Thymus (tissue), 11 donors: Measurements from ENCODE around the gene EEF1AKMT1. TPM values are rescaled to one million over a fixed set of nuclear protein-coding genes. Genes with fewer than 3 reads are reported as not detected.

ENCODE experiments used
- DNase-seq, 9 donors: peaks; one replicate each; pipeline ENCODE4 v3.0.0-alpha.2; 2013; ENCODE audit warnings: low spot score in 9 of 9, low read depth in 6 of 9, missing footprints in 1 of 9
- H3K27ac ChIP-seq, 2 donors: one replicate each; pipeline ENCODE4 v1.5.1; 2013; ENCODE audit warnings: control low read depth in 1 of 2, low read depth in 1 of 2, low read length in 1 of 2, mild to moderate bottlenecking in 1 of 2, moderate library complexity in 1 of 2
- H3K27me3 ChIP-seq, 2 donors: one replicate each; pipeline ENCODE4 v1.5.1; 2013; ENCODE audit warnings: low read length in 1 of 2; ENCODE audit not compliant: control insufficient read depth in 2 of 2, insufficient read depth in 1 of 2
- H3K36me3 ChIP-seq, 2 donors: one replicate each; pipeline ENCODE4 v1.5.1; 2013; ENCODE audit warnings: low read length in 1 of 2, mild to moderate bottlenecking in 1 of 2, moderate library complexity in 1 of 2; ENCODE audit not compliant: control insufficient read depth in 2 of 2, insufficient read depth in 2 of 2
- H3K4me1 ChIP-seq, 2 donors: one replicate each; pipeline ENCODE4 v1.5.1; 2013; ENCODE audit warnings: low read length in 2 of 2; ENCODE audit not compliant: control insufficient read depth in 2 of 2, insufficient read depth in 2 of 2
- H3K4me3 ChIP-seq, 2 donors: one replicate each; pipeline ENCODE4 v1.5.1; 2013; ENCODE audit warnings: low read length in 2 of 2, control low read depth in 1 of 2, mild to moderate bottlenecking in 1 of 2
- H3K9me3 ChIP-seq, 2 donors: one replicate each; pipeline ENCODE4 v1.5.1; 2013; ENCODE audit warnings: low read length in 1 of 2, mild to moderate bottlenecking in 1 of 2; ENCODE audit not compliant: control insufficient read depth in 2 of 2, insufficient read depth in 1 of 2
- WGBS: extraction: QIAGEN DNeasy Blood & Tissue Kit; methylation state at CpG from one replicate; pipeline ENCODE4 v1.1.7; 2013; 5-methylcytosine and 5-hydroxymethylcytosine counted together
- polyA plus RNA-seq: library from polyadenylated mRNA; stranded (reverse); fragments of 200-250 nt; gene quantifications from one replicate; pipeline ENCODE4 v1.2.3, GENCODE V29; 2013
- total RNA-seq: library from RNA; stranded (reverse); fragments of 120-200 nt; gene quantifications from one replicate; pipeline ENCODE4 v1.2.4, GENCODE V29; 2013
- donor health status: healthy.

Gene EEF1AKMT1
- total and polyA plus RNA-seq, 2 donors, result 13.4 TPM

DNA sequence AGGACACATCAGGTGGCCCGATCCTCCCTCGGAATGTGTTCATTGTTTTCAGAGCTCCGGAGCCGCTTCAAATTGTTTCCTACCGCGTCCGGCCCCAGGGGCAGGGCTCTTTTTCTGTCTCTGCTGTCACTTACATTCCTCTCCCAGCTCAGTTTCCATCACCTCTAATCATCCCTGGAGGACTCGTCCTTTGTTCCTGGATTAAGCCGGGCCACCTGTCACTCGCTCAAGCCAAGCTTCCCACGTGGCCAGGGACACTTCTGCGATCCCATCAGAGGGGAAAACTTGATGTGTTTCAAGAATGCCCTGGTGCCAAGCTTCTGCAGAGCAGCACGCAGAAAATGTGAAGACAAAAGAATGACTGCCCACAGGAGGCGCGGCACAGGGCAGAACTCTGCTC lies 56.8 kb downstream of the EEF1AKMT1 start:
- WGBS, result 94% methylated on average over 15 of the region's 15 CpGs
- no peaks in the 10 kb centered on the region for H3K36me3 ChIP-seq

DNA sequence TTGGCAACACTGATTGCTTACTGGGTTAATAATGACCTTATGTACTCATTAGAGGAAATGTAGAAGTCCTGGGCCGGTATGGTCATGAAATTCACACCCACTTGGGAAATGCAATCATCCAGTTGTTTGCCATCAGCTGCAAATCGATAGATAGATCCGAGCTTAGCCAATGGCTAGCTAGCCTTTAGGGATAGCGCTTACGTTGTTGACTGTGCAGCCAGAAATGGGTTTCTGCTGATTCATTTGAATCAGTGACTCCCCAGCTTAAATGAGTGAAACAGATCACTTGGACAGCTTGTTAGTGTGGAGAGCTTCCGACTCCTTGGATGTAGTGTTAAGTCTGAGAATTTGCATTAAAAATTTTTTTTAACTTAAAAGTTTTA lies 58.4 kb downstream of the EEF1AKMT1 start:
- 98% methylated on average over 6 of the region's 6 CpGs for WGBS
- Histone ChIP-seq H3K4me3 (no peak overlapping the region), H3K27me3 (peaks cover 0 to 5% of the 10 kb centered on the region in 2 donors), H3K27ac (no peak overlapping the region), H3K36me3 (no peaks in the 10 kb centered on the region), H3K4me1 (peaks cover 0 to 4% of the 10 kb centered on the region in 2 donors), H3K9me3 (no peaks in the 10 kb centered on the region)
- no peak for DNase-seq

More for the DNA sequence above, 56.8 kb downstream of the EEF1AKMT1 start:
- no peak overlapping the region for H3K27ac ChIP-seq
- peaks cover 0 to 6% of the 10 kb centered on the region in 2 donors for H3K9me3 ChIP-seq
- no peak overlapping the region for H3K4me3 ChIP-seq
- H3K4me1 ChIP-seq, result peaks cover 6 to 11% of the 10 kb centered on the region in 2 donors
- peaks cover 7 to 20% of the 10 kb centered on the region in 2 donors for H3K27me3 ChIP-seq
- DNase-seq, result no peak

DNA sequence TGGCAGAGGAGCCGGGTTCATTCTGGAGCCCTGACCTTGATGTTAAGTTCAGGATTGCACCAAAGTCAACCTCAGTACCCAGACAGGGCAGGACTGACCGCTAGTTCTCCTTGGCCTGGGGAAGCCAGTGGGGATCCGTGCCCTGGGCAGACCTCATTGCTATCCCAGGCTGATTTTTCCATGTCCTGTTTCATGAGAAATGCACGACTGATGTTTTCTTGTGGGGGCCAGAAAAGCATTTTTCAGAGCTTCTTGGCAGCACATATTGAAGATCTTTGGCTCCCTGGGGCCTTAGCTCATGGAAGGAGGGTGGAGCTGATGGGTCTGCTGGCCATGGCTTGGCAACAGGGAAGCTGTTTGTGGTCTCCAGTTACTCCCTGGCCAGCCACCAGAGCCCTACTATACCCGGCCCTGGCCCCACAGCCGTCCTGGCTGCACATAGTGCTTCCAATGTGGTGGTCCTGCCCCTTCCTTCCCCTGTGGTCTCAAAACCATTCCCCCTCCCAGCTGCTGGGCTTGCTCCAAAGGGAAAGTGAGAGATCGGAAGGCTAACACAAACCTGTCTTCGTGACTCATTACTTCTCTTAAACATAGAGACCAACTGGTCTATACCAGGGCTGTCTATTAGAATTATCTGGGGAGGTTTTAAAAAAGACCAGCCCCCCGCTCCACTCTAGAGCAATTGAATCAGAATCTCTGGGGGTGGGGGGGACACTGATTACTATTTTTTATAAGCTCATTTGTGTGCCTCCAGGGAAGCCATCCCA lies 59.0 kb downstream of the EEF1AKMT1 start:
- H3K27me3 ChIP-seq, result peaks cover 0 to 3% of the 10 kb centered on the region in 2 donors
- H3K4me3 ChIP-seq, result no peak overlapping the region
- H3K36me3 ChIP-seq, result no peaks in the 10 kb centered on the region
- H3K4me1 ChIP-seq, result peaks cover 0 to 4% of the 10 kb centered on the region in 2 donors
- H3K9me3 ChIP-seq, result no peaks in the 10 kb centered on the region
- H3K27ac ChIP-seq, result no peak overlapping the region
- DNase-seq, result no peak
- WGBS, result 84% methylated on average over 9 of the region's 9 CpGs

DNA sequence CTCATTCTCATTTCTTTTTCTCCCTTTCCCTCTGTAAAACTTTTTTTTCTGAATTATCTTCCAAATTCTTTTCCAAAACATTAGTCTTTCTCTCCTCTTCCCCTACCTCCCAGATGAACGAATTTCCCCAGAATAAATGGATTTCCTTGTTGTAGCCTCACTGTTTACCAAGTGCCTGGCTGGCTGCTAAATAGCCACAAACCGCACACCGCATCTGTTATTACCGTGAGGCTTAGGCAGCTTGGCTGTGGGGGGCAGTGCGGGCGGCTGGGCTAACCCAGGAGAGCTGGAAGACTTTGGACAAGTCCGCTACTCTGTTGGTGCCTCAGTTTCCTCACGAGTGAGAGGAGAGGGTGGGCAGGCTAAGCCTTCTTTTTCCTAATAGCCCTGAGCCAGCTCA lies 59.6 kb downstream of the EEF1AKMT1 start:
- no peak for DNase-seq
- peaks cover 0 to 4% of the 10 kb centered on the region in 2 donors for H3K4me1 ChIP-seq
- peaks cover 0 to 3% of the 10 kb centered on the region in 2 donors for H3K27me3 ChIP-seq
- 94% methylated on average over 8 of the region's 8 CpGs for WGBS
- H3K27ac ChIP-seq, result no peak overlapping the region
- no peaks in the 10 kb centered on the region for H3K9me3 ChIP-seq
- H3K36me3 ChIP-seq, result no peaks in the 10 kb centered on the region
- no peak overlapping the region for H3K4me3 ChIP-seq

DNA sequence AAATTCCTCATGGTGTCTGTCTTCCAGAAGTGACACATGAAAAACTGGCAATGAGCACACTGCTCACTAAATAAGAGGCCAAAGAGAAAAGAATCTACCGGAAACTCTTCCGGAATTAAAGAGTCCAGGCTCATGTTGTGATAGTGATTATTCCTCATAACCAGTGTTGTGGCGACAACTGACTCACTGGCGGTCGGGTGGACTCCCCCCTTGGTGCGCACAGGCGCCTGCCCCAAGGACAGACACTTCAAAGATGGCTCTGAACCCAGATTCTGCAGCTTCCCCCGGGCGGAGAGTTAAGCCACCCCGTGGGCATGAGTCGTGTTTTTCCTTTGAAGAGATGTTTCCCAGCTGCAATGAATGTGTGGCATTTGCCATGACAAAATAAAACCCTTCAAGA lies 60.0 kb downstream of the EEF1AKMT1 start:
- Histone ChIP-seq H3K4me1 (peaks cover 0 to 4% of the 10 kb centered on the region in 2 donors), H3K27ac (no peak overlapping the region), H3K4me3 (no peak overlapping the region), H3K36me3 (no peaks in the 10 kb centered on the region), H3K9me3 (no peaks in the 10 kb centered on the region), H3K27me3 (peaks cover 0 to 3% of the 10 kb centered on the region in 2 donors)
- DNase-seq, result no peak
- WGBS, result 74% methylated on average over 11 of the region's 11 CpGs

DNA sequence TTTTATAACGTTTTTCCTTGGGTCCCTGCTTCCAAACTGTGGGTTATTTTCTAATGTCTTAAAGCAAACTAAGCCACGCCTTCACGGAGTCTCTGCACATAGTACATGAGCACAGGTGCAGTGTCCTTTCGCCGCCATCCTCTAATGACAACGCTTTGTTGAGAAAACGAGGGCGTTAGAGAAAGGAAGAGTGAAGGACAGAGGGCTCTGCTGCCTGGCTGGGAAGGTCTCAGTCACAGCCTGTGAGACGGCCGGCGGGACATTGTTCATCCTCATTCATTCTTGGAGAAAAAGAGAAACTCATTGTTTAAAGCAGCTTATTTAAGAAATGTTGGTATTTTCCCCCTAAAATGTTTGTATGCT lies 60.8 kb downstream of the EEF1AKMT1 start:
- Histone ChIP-seq H3K36me3 (no peaks in the 10 kb centered on the region), H3K27me3 (peaks cover 0 to 3% of the 10 kb centered on the region in 2 donors), H3K4me1 (peaks cover 0 to 4% of the 10 kb centered on the region in 2 donors), H3K4me3 (no peak overlapping the region), H3K9me3 (no peaks in the 10 kb centered on the region), H3K27ac (no peak overlapping the region)
- WGBS, result 77% methylated on average over 11 of the region's 11 CpGs
- no peak for DNase-seq

DNA sequence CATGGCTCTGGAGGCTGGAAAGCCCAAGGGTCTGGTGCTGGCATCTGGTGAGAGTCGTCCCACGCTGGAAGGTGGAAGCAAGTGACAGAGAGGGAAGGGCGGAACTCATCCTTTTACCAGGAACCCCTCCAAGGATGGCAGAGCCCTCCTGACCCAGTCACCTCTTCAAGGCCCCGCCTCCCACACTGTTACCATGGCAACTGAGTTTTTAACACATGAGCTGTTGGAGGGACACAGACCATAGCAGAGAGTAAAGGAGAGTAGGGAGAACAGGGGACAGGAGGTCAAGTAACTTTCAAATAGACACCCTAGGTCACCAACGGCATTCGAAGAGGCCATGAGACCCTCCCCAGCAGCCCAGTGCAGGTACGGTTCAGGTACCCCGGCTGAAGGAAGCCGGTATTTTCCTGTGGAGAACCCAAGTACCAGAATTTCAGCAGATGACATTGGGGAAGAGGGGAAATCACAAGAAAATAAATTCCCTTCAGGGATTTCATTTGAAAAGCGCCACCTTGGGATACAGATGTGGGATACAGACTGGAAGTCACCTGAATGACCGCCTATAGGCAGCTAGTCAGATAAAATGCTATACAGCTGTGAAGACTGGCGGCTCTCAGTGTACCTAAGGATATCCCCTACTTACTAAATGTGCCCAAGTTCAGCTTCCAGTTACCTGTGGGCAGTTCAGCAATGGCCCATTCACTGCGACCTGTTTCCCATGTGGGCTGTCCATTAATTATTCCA lies 62.3 kb downstream of the EEF1AKMT1 start:
- DNase-seq, result no peak
- Histone ChIP-seq H3K36me3 (no peaks in the 10 kb centered on the region), H3K27ac (no peak overlapping the region), H3K4me3 (no peak overlapping the region), H3K4me1 (peaks cover 0 to under 1% of the 10 kb centered on the region in 2 donors), H3K9me3 (no peaks in the 10 kb centered on the region), H3K27me3 (peaks cover 0 to 3% of the 10 kb centered on the region in 2 donors)
- 94% methylated on average over 13 of the region's 13 CpGs for whole genome bisulfite sequencing

DNA sequence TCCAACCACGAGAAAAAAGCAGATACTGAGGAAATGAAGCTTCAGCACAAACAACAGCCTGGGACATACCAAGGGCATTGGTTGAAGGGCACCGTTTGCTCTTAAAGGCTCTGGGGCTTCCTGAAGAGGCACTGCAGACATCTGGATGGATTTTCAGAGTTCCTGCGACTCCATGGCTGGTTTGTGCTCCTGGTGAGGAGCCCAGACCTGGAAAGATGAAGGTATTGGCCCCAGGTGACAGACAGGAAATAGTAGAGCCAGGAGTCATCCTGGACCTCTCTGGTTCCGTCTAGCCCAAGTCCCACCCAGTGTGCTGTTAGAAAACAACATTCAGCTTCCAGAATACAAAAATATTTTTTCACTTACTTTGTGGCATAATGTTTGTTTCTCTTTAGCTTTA lies 64.0 kb downstream of the EEF1AKMT1 start:
- Histone ChIP-seq H3K36me3 (no peaks in the 10 kb centered on the region), H3K4me3 (no peak overlapping the region), H3K9me3 (no peaks in the 10 kb centered on the region), H3K27ac (no peak overlapping the region), H3K4me1 (no peaks in the 10 kb centered on the region), H3K27me3 (peaks cover 0 to 5% of the 10 kb centered on the region in 2 donors)
- WGBS, result 85% methylated on average over 4 of the region's 4 CpGs
- DNase-seq, result no peak

DNA sequence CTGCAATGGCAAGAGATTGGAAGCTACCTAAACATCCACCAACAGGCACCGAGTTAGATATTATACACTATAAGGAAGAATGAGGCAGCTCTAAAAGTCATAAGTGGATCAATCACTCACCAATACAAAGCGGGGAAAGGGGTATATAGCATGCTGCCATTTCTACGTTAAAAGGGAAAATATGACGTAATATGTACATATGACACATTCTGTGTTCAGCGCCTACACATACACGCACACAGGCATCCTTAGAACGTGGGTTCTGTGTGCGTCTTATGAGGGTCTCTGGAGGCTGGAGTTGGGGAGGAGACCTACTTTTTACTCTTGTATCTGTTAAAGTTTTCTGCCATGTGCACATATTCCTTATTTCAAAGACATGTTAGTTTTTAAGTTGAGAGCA lies 64.4 kb downstream of the EEF1AKMT1 start:
- H3K4me1 ChIP-seq, result no peaks in the 10 kb centered on the region
- no peak overlapping the region for H3K4me3 ChIP-seq
- peaks cover 0 to 8% of the 10 kb centered on the region in 2 donors for H3K27me3 ChIP-seq
- 97% methylated on average over 8 of the region's 8 CpGs for WGBS
- no peaks in the 10 kb centered on the region for H3K9me3 ChIP-seq
- H3K27ac ChIP-seq, result no peak overlapping the region
- no peaks in the 10 kb centered on the region for H3K36me3 ChIP-seq
- no peak for DNase-seq
